H1 (cell line): Measurements from ENCODE around the gene NOS1AP. TPM values are rescaled to one million over a fixed set of nuclear protein-coding genes. Genes with fewer than 3 reads are reported as not detected.

Experiments
- CTCF ChIA-PET: fragments of 300-600 bp; sonication (Branson Sonifier 250); formaldehyde crosslinking; loops from one replicate; lab custom pipeline; 2021; ENCODE audit not compliant: partially characterized antibody; lab: Charles Lee
- POLR2A ChIA-PET: fragments of 300-600 bp; sonication (Branson Sonifier 250); formaldehyde crosslinking; loops from one replicate; lab custom pipeline; 2021; ENCODE audit warnings: inconsistent platforms; ENCODE audit not compliant: partially characterized antibody; lab: Charles Lee
- DNase-seq, 2 experiments: peaks; one replicate each; pipeline versions ENCODE4 v3.0.0 to v3.0.0-alpha.2; 2010 to 2022; ENCODE audit warnings: low spot score in 2 of 2, low read depth in 1 of 2, mixed read lengths in 1 of 2
- FAIRE-seq: peaks from 2 replicates; lab custom pipeline; 2011; peaks lifted over from hg19 to GRCh38; lab: Jason Lieb, UNC
- H2AFZ ChIP-seq: 2 replicates; pipeline ENCODE4 v1.8.1; 2012; ENCODE audit warnings: low read length, inconsistent platforms
- H2AK5ac ChIP-seq: 2 replicates; pipeline ENCODE4 v1.6.1; 2013; ENCODE audit warnings: low read depth, low read length
- H2BK120ac ChIP-seq: replicated peaks from 2 replicates; pipeline ENCODE3; 2013; ENCODE audit warnings: low read depth, low read length, inconsistent platforms
- H2BK12ac ChIP-seq: 2 replicates; pipeline ENCODE4 v1.6.1; 2013; ENCODE audit warnings: low read depth, low read length
- H2BK15ac ChIP-seq: 2 replicates; pipeline ENCODE4 v1.6.1; 2013; ENCODE audit warnings: low read length
- H2BK20ac ChIP-seq: 2 replicates; pipeline ENCODE4 v1.6.1; 2013; ENCODE audit warnings: low read length
- H2BK5ac ChIP-seq: 2 replicates; pipeline ENCODE4 v1.6.1; 2013; ENCODE audit warnings: low read depth, low read length
- H3K14ac ChIP-seq: 2 replicates; pipeline ENCODE4 v1.6.1; 2013; ENCODE audit warnings: inconsistent platforms; ENCODE audit not compliant: insufficient read length
- H3K18ac ChIP-seq: 2 replicates; pipeline ENCODE4 v1.6.1; 2013; ENCODE audit warnings: low read length; ENCODE audit errors: extremely low read depth
- H3K23ac ChIP-seq: 2 replicates; pipeline ENCODE4 v1.6.1; 2013; ENCODE audit warnings: inconsistent platforms; ENCODE audit not compliant: insufficient read length
- H3K23me2 ChIP-seq: 2 replicates; pipeline ENCODE4 v1.6.1; 2013; ENCODE audit warnings: low read depth, low read length
- H3K27ac ChIP-seq: 2 replicates; pipeline ENCODE4 v1.6.1; 2011; ENCODE audit warnings: low read depth, low read length, inconsistent platforms
- H3K27me3 ChIP-seq, 4 experiments: replicated peaks in 1 of 4; 1 replicate in 1 of 4; 2 replicates in 3 of 4; pipeline versions ENCODE4 v1.6.1 to v1.8.1; 2011 to 2013; ENCODE audit warnings: low read length in 3 of 4, mild to moderate bottlenecking in 3 of 4, inconsistent platforms in 2 of 4, mixed read lengths in 2 of 4, moderate library complexity in 1 of 4; ENCODE audit not compliant: control insufficient read depth in 3 of 4, insufficient read depth in 3 of 4; ENCODE audit errors: extremely low read depth in 1 of 4
- H3K36me3 ChIP-seq, 4 experiments: 2 replicates each; pipeline versions ENCODE4 v1.6.1 to v1.8.1; 2011 to 2013; ENCODE audit warnings: mild to moderate bottlenecking in 4 of 4, low read length in 3 of 4, moderate library complexity in 2 of 4, control low read depth in 1 of 4, inconsistent platforms in 1 of 4; ENCODE audit not compliant: insufficient read depth in 4 of 4, control insufficient read depth in 2 of 4
- H3K4ac ChIP-seq: replicated peaks from 2 replicates; pipeline ENCODE3; 2013; ENCODE audit warnings: low read length, low read depth, mixed read lengths, inconsistent platforms; ENCODE audit not compliant: insufficient read length
- H3K4me1 ChIP-seq, 4 experiments: replicated peaks in 1 of 4; 1 replicate in 1 of 4; 2 replicates in 3 of 4; pipeline versions ENCODE4 v1.6.1 to v1.8.1; 2011 to 2013; ENCODE audit warnings: low read length in 3 of 4, inconsistent platforms in 2 of 4, mixed read lengths in 1 of 4; ENCODE audit not compliant: insufficient read depth in 4 of 4, control insufficient read depth in 3 of 4
- H3K4me2 ChIP-seq, 2 experiments: 2 replicates each; pipeline versions ENCODE4 v1.6.1 to v1.8.1; 2011 to 2013; ENCODE audit warnings: low read depth in 2 of 2, low read length in 2 of 2, control low read depth in 1 of 2, inconsistent platforms in 1 of 2, mild to moderate bottlenecking in 1 of 2; ENCODE audit not compliant: insufficient read depth in 1 of 2
- H3K4me3 ChIP-seq, 4 experiments: fragments of 200-600, 300-600 bp in 1 of 4; sonication (generic), shearing (Covaris generic), sonication (Bioruptor Twin) in 1 of 4; 2 replicates each; pipeline versions ENCODE4 v1.5.1 to v1.8.1; 2011 to 2016; ENCODE audit warnings: low read length in 4 of 4, low read depth in 3 of 4, control low read depth in 2 of 4, inconsistent platforms in 2 of 4, mild to moderate bottlenecking in 2 of 4, mixed read lengths in 1 of 4, moderate library complexity in 1 of 4; ENCODE audit not compliant: insufficient read depth in 2 of 4; ENCODE audit errors: extremely low read depth in 1 of 4
- H3K56ac ChIP-seq: replicated peaks from 2 replicates; pipeline ENCODE3; 2013; ENCODE audit warnings: low read depth, mild to moderate bottlenecking, mixed read lengths, low read length, inconsistent platforms; ENCODE audit not compliant: insufficient read length
- H3K79me1 ChIP-seq: 2 replicates; pipeline ENCODE4 v1.6.1; 2013; ENCODE audit warnings: low read depth, low read length, control low read depth
- H3K79me2 ChIP-seq, 2 experiments: 2 replicates each; pipeline versions ENCODE4 v1.6.1 to v1.8.1; 2012 to 2013; ENCODE audit warnings: low read length in 2 of 2, mild to moderate bottlenecking in 2 of 2, inconsistent platforms in 1 of 2; ENCODE audit not compliant: insufficient read depth in 2 of 2, control insufficient read depth in 1 of 2
- H3K9ac ChIP-seq, 4 experiments: replicated peaks in 1 of 4; 1 replicate in 1 of 4; 2 replicates in 3 of 4; pipeline versions ENCODE4 v1.6.1 to v1.8.1; 2011 to 2013; ENCODE audit warnings: low read depth in 3 of 4, low read length in 3 of 4, control low read depth in 2 of 4, mild to moderate bottlenecking in 2 of 4, moderate library complexity in 2 of 4, inconsistent platforms in 1 of 4; ENCODE audit errors: extremely low read depth in 1 of 4
- H3K9me3 ChIP-seq, 2 experiments: 2 replicates each; pipeline versions ENCODE4 v1.6.1 to v1.8.1; 2012 to 2013; ENCODE audit warnings: mild to moderate bottlenecking in 2 of 2, moderate library complexity in 2 of 2, control low read depth in 1 of 2, inconsistent platforms in 1 of 2, low read depth in 1 of 2, low read length in 1 of 2, mixed read lengths in 1 of 2; ENCODE audit not compliant: insufficient read depth in 2 of 2
- H4K20me1 ChIP-seq, 2 experiments: replicated peaks in 1 of 2; 2 replicates each; pipeline versions ENCODE3 to v1.8.1; 2011 to 2013; ENCODE audit warnings: inconsistent platforms in 2 of 2, low read length in 2 of 2, mild to moderate bottlenecking in 1 of 2; ENCODE audit not compliant: insufficient read depth in 2 of 2, control insufficient read depth in 1 of 2
- H4K5ac ChIP-seq: 2 replicates; pipeline ENCODE4 v1.6.1; 2013; ENCODE audit warnings: low read length, low read depth, mixed read lengths, inconsistent platforms; ENCODE audit not compliant: insufficient read length
- H4K8ac ChIP-seq: 2 replicates; pipeline ENCODE4 v1.8.0; 2013; ENCODE audit warnings: mild to moderate bottlenecking, moderate library complexity, low read length, inconsistent platforms; ENCODE audit not compliant: insufficient read depth; ENCODE audit errors: extremely low read depth
- H4K91ac ChIP-seq: replicated peaks from 2 replicates; pipeline ENCODE3; 2013; ENCODE audit warnings: low read length, mixed read lengths, inconsistent platforms; ENCODE audit not compliant: insufficient read length
- E2F6 ChIP-seq: IDR thresholded peaks from 2 replicates; pipeline ENCODE4 v1.6.1; 2012; ENCODE audit warnings: inconsistent platforms
- HDAC2 ChIP-seq, 2 experiments: fragments of 300-600 bp in 1 of 2; sonication (generic) in 1 of 2; IDR thresholded peaks; 2 replicates each; pipeline ENCODE4 v1.6.1; 2011 to 2012; ENCODE audit warnings: low read depth in 2 of 2, low read length in 2 of 2, mild to moderate bottlenecking in 2 of 2, moderate library complexity in 2 of 2, borderline replicate concordance in 1 of 2, inconsistent platforms in 1 of 2
- HDAC6 ChIP-seq: IDR thresholded peaks from one replicate; pipeline ENCODE4 v1.7.1; 2012; ENCODE audit warnings: low read depth, mild to moderate bottlenecking, inconsistent platforms, low read length, moderate library complexity
- JUND ChIP-seq: IDR thresholded peaks from 2 replicates; pipeline ENCODE4 v1.6.1; 2011; ENCODE audit warnings: mild to moderate bottlenecking, improper control_type of control experiment, low read length
- KDM4A ChIP-seq: IDR thresholded peaks from one replicate; pipeline ENCODE4 v1.7.1; 2012; ENCODE audit warnings: low read depth, mild to moderate bottlenecking, moderate library complexity, low read length, inconsistent platforms; ENCODE audit not compliant: severe bottlenecking
- MAX ChIP-seq: IDR thresholded peaks from 2 replicates; pipeline ENCODE4 v1.6.1; 2012; ENCODE audit warnings: inconsistent platforms
- POLR2A ChIP-seq, 2 experiments: IDR thresholded peaks; 1 replicate in 1 of 2; 2 replicates in 1 of 2; pipeline ENCODE4 v1.6.1; 2011; ENCODE audit warnings: low read depth in 2 of 2, low read length in 2 of 2, mild to moderate bottlenecking in 2 of 2; ENCODE audit errors: control extremely low read depth in 1 of 2
- POLR2AphosphoS5 ChIP-seq: IDR thresholded peaks from 2 replicates; pipeline ENCODE4 v1.6.1; 2011; ENCODE audit warnings: low read depth, low read length
- RFX5 ChIP-seq: IDR thresholded peaks from 2 replicates; pipeline ENCODE4 v1.6.1; 2011; ENCODE audit warnings: low read depth, low read length, improper control_type of control experiment, borderline replicate concordance
- RNF2 ChIP-seq: fragments of 200-900, 300-1000 bp; sonication (generic); IDR thresholded peaks from 2 replicates; pipeline ENCODE4 v1.7.1; 2016; ENCODE audit warnings: borderline replicate concordance, low read depth, mild to moderate bottlenecking, antibody characterized with exemption, low read length; ENCODE audit not compliant: poor library complexity, severe bottlenecking; ENCODE audit errors: missing control alignments
- RXRA ChIP-seq: IDR thresholded peaks from 2 replicates; pipeline ENCODE4 v1.6.1; 2011; ENCODE audit warnings: low read depth, mild to moderate bottlenecking, low read length, moderate library complexity; ENCODE audit not compliant: insufficient read depth
- SUZ12 ChIP-seq: fragments of 200-600 bp; sonication (generic); IDR thresholded peaks from 2 replicates; pipeline ENCODE4 v1.6.1; 2012; ENCODE audit warnings: mild to moderate bottlenecking, inconsistent platforms, low read length, moderate library complexity, mixed read lengths
- WGBS, 2 experiments: shearing (Covaris generic) in 1 of 2; methylation state at CpG; one replicate each; pipeline versions ENCODE4 v1.1.6 to v1.1.7; 2013 to 2015; ENCODE audit warnings: low lambda C conversion rate in 2 of 2, mixed read lengths in 2 of 2, inconsistent platforms in 1 of 2, low coverage in 1 of 2, missing lambda C conversion rate in 1 of 2; ENCODE audit not compliant: insufficient replicate concordance in 2 of 2, insufficient coverage in 1 of 2, insufficient read length in 1 of 2; ENCODE audit errors: extremely low coverage in 1 of 2, missing lambda C conversion rate in 1 of 2; 5-methylcytosine and 5-hydroxymethylcytosine counted together
- polyA plus RNA-seq, 7 experiments: library from polyadenylated mRNA; depleted of rRNA in 3 of 7; stranded (reverse) in 5 of 7; unstranded in 2 of 7; fragments of >200 nt in 5 of 7; fragments of 200-250 nt in 2 of 7; gene quantifications; 1 replicate in 5 of 7; 2 replicates in 1 of 7; 4 replicates in 1 of 7; pipeline versions ENCODE4 v1.2.1 to v1.2.3, GENCODE V29; 2011 to 2013; ENCODE audit warnings: missing spikeins in 2 of 7, mixed read lengths in 2 of 7
- total RNA-seq: library from RNA; stranded (reverse); fragmentation: NEBNext Ultra II Directional; extraction: Animal tissue kit (Norgen Biotek cat#: 25700); gene quantifications from 2 replicates; pipeline ENCODE4 v1.2.1, GENCODE V29; 2021

Gene NOS1AP
- total and polyA plus RNA-seq, 2 of the 8 experiments (the other 6 are each of a cell fraction or from before 2014, with no cell fraction given) = 2.4 to 12.1 TPM

- CTCF ChIA-PET = interaction anchor here (0.8 to 0.9 kb wide), 4 partner anchors 124 to 216 kb away, joined by 3 to 6 read pairs (median 4); no protein-coding TSS in a partner anchor
- Histone ChIP-seq H4K20me1 (no peaks in the 10 kb centered on the region), H2BK20ac (no peak overlapping the region), H3K4me3 (no peak overlapping the region), H3K27me3 (no peaks in the 10 kb centered on the region), H3K79me2 (peaks cover 0 to 2% of the 10 kb centered on the region in 2 experiments; a peak in 1 of 4 replicates), H2BK5ac (no peak overlapping the region), H2BK15ac (no peak overlapping the region), H4K8ac (no peak overlapping the region), H3K79me1 (no peaks in the 10 kb centered on the region), H3K4me1 (no peaks in the 10 kb centered on the region), H3K27ac (no peak overlapping the region), H4K5ac (no peak overlapping the region), H2AK5ac (no peak overlapping the region), H3K23me2 (no peaks in the 10 kb centered on the region), H3K9ac (no peak overlapping the region), H2BK12ac (no peak overlapping the region), H3K4me2 (no peak overlapping the region), H3K18ac (no peak overlapping the region), H3K14ac (no peak overlapping the region), H3K23ac (no peak overlapping the region), H2BK120ac (no peak overlapping the region), H2AFZ (no peak overlapping the region), H3K36me3 (no peaks in the 10 kb centered on the region), H3K9me3 (no peaks in the 10 kb centered on the region), H4K91ac (no peak overlapping the region), H3K4ac (no peak overlapping the region), H3K56ac (no peak overlapping the region)
- WGBS, 2 experiments = 85% methylated on average over 5 of the region's 5 CpGs; no CpG with 5 or more reads in 1 of the 2 experiments
- FAIRE-seq = no peak
- TF ChIP-seq RXRA = no peak
- no peak for TF ChIP-seq SUZ12
- no peak for TF ChIP-seq KDM4A
- no peak for TF ChIP-seq RNF2
- TF ChIP-seq JUND = no peak
- no peak for TF ChIP-seq MAX
- TF ChIP-seq HDAC6 = no peak
- no peak for TF ChIP-seq POLR2AphosphoS5
- no peak for TF ChIP-seq E2F6
- no peak for TF ChIP-seq HDAC2 (IDR thresholded peaks at IDR 0.05; ENCODE audit: borderline replicate concordance in 1 of 2, low read depth in 2 of 2, low read length in 2 of 2)
- TF ChIP-seq POLR2A (IDR thresholded peaks at IDR 0.05; ENCODE audit: control extremely low read depth in 1 of 2, low read depth in 2 of 2, low read length in 2 of 2) = no peak
- no peak for TF ChIP-seq RFX5
- POLR2A ChIA-PET = no interaction called here
- no peak for DNase-seq
Measured at GRCh38 chr1:162272419-162272818, 202.9 kb downstream of the NOS1AP start.
